DMS114 treated with DMSO at 0.1 percent for 48 hours (cell line): Measurements from ENCODE around the gene VIPR1.

ENCODE experiments used
- DNase-seq: peaks from one replicate; lab custom pipeline; 2025; ENCODE audit not compliant: unreplicated experiment; lab: John Stamatoyannopoulos, UW

Gene VIPR1

DNA sequence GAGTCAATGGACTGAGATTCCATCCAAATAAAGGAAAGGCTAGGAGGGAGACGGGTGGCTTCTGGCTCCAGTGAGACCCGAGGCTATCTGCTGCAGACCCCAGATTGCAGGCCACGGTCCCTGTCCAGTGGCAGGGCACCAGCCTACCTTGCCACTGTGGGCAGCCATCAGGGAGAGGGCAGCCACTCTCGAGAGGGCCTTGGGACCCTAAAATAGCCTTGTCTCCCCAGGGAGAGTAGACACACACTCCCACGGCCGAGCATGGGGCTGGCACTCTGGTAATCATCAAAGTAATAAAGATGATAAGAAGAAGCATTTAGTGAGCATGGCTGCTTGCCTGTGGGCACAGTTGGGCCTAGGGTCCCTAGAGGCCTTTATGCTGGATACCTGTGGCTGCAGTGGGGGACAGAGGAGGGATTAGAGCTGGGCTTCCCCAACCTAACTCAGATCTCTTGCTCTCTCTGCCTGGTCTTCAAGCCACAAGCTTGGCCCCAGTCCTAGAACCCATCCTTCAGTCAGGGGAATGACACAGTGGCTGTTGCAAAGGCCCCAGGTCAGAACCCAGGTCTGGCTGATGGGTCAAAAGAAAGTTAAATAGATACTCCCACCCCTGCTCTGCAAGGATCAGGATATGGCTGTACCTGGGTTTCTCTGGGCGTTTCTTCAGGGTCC, 9.2 kb upstream of the VIPR1 start:
- DNase-seq, result no peak

DNA sequence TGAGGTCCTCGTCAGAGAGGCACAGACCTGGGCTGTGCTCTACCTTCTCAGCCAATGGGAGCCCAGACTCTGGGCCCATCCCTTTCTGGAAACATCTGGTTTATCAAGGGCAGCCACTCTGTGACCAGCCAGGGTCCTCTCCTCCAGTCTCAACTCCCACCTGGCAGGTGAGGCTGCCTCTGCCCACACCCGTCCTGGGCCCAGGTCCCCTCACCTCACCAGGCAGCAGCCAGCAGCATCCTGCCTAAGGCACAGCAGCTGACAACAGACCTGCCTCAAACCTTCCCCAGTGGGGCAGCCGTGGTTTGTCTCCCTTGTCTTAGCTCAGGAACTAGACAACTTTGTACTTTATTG, 8.7 kb upstream of the VIPR1 start:
- no peak for DNase-seq

DNA sequence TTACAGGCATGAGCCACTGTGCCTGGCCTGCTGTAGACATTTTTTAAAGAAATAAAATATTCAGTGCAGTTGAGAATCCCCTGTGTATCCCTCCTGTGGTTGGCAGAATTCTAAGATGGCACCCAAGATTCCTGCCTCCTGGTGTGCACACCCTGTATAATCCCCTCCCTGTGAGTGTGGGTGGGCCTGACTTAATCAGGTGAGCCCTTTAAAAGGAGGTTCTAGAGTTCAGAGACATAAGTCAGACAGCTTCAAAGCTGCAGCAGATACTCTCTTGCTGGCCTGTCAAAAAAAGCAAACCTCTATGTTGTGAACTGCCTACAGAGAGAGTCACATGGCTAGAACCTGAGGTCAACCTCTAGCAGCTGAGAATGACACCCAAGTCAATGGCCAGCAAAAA, 7.0 kb upstream of the VIPR1 start:
- DNase-seq, result no peak

DNA sequence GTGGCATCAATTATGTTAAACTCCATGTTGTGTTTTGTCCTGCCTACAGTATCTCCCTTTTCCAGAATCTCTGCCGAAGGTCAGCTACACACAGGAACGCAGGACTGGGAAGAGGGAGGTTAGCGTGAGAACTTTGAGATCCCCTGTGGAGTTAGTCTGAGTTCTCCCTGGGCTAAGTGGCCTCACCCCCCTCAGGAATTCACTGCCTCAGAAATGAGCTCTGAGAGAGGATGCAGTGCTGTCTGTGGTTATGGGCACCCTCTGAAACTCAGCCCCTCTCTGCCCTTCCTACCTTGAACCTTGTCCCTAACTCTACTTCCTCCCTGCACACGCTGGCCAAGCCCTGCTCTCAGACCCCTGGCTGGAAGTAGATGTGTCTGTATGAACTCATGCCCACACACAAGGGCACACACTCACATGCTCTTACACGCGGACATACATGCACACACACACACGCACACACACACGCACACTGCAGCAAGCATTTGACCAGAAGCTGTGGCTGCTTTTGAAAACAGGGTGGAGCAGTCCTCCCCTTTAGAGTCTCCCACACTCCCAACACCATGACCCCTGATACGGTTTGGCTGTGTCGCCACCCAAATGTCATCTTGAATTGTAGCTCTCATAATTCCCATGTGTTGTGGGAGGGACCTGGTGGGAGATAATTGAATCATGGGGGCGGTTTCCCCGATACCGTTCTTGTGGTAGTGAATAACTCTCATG, 5.3 kb upstream of the VIPR1 start:
- no peak for DNase-seq

DNA sequence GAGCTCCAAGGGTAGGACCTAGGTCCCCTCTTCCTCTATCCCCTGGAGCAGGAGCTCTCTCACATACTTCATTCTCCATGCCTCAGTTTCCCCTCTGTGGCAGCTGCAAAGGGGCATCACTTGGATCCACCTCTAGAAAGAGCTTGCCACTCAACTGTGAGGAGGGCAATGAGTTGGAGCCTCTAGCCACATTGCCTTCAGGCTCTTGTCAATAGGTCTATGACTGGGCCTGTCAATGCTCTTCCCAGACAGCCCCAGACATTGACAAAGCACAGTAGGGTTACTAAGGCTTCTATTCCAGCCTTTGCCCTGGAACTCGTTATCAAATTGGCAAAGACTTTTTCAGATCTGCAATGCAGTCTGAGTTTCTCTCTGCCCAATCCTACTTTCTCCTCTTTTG, 4.4 kb upstream of the VIPR1 start:
- DNase-seq, result no peak

DNA sequence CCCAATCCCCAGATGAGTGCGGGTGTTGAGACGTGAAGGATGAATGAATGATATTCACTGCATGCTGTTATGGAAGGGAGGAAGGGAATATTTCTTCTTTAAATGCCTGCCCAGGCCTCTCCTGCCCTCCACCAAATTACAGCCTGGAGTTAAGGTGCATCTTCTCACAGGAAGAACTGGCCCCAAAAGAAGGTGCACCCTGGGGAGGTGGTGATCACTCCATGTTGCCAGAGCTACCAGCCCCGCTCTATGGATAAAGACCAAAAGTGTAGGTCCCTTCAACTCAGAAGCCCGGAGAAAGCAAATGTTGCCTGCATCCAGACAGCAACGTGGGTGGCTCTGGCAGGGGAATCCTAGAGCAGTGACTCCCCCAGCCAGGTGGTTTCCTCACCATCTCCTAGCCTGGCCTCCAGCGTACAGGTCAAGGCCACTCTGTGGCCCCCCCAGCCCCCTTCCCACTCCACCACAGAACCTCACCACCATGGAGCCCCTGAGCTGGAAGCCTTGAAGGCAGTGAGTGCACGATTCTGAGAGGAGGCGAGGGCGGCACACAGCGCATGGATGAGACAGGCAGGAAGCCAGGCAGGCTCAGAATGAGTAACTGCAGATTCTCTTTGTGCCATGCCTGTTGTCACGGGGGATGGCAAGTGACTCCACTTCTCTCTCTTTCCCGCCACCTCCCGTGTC, 3.5 kb upstream of the VIPR1 start:
- no peak for DNase-seq

DNA sequence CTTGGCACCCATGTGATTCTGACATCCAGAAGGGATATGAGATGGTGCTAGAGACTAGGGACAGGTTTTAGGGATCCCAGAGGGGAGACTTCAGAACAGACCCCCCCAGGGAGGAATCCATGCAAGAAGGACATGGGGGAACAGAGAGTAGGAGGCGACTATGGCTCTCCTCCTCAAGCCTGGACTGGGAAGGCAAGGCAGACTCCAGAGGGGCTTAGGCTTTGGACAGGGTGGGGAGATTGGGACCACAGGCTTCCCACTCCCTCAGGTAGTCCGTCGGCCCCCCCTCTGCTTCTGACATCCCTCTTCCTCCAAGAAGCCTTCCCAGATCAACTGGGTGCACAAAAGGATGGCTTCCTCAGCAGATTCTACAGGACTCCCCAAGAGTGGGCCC, 3.0 kb upstream of the VIPR1 start:
- no peak for DNase-seq

DNA sequence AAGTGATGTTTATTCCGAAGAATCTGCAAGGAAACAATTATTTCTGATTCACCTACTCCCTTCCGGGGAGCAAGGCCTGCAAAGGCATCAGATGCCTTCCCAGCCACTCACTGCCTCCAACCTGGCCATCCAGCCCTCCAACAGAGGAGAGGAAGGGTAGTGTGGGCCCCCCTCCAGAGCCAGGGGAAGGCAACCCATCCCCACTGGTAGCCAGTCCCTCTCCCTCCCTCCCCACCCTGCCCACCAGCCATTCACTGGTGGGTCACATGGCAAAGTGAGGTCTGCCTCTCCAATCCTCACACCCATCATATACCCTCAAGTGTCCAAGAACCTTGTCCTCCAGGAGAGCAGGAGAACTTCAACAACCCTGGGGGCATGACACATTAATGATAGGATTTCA, 2.4 kb upstream of the VIPR1 start:
- no peak for DNase-seq

DNA sequence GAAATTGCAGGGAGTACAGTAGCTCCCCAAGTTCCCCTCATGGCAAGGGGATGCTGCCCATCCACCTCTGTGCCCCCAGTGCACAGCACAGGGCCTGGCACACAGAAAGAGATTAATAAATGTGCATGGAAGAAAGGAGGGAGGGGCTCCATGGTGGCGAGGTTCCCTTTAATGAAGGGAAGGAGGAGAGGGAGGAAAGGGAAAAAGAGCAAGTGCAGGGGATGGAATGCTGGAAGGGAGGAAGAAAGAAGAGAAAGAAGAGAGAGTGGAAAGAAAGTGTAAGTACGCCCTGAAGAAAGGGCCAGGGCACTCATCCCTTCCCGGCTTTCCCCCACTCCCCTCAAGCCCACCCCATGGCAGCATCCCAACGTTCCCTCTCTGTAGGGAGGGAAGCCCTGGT, 1.5 kb upstream of the VIPR1 start:
- no peak for DNase-seq

DNA sequence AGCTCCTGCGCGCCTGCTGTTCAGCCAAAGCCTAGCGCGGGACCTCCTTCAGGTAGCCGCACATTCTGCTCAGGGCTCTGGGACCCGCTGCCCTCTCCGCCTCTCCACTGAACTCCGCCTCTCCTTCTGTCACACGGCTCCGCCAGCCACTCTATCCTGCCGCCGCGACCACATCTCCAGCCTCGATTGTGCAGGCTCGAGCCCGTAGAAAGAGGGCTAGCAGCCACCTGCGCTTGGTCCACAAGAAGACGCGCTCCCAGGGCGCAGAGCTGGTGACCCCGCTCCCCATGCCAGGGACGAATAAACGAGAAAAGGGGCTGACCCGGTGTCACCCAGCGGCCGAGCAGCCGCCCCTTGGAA, 1.1 kb upstream of the VIPR1 start:
- no peak for DNase-seq

DNA sequence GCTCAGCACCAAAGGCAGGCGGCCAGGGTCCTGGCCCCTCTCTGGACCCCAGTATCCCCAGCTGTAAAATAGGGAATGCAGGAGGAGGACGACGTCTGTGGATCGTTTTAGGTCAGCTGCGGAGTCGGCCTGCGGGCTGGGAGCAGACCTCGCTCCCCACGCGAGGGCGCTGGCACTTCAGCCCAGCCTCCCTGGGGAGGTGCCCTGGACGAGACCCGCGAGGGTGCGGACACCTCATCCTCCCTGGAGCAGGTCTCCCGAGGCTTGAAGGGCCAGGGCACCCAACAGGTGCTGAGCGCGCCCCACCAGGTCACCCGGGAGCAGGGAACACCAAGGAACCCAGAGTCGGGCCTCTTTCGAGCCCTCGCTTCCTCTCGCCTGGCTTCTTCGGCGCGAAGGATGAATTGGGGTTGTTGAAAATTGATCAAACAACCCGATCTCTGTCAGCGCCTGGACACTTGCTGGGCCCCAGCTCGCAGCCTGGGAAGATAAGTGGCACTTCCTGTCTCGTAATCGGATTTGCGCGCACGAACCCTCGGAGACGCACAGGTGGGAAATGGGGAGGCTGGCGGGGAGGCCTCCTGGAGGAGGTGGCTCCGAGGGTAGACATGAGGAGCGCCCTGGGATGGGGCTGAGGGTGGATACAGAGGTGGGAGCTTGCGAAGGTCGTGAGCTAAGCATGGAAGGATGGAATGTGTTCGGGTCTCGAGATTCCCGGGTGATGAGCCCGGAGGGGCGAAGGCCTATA, 588 bp upstream of the VIPR1 start:
- no peak for DNase-seq

DNA sequence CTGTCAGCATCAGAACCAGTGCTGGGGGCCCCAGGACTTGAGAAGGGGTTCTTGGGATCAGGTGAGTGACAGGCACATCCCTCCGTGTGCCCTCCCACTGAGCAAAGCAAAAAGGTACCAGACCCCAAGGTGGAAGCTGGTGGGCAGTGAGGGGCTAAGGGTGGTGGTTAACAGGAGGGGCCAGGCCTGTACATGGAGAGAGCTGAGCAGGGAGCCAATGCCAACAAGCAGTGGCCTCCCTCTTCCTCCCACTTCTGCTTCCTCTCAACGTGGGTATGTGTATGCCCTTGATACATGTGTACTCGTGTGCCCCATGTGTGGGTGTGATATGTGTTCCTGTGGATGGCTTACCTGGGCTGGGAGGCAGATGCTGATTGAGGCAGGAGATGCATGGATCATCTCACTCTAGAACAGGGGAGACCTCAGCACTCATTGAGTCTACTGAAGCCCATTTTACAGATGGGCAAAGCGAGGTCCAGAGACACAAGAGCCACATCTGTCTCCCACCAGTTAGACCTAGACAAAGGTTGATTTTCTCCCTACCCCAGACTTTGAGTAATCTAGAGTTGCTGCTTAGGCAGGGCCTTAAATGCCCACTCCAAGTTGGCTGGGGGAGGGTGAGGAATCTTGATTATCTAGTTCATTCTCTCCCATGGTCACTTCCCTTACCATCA, 945 bp downstream of the VIPR1 start:
- no peak for DNase-seq

DNA sequence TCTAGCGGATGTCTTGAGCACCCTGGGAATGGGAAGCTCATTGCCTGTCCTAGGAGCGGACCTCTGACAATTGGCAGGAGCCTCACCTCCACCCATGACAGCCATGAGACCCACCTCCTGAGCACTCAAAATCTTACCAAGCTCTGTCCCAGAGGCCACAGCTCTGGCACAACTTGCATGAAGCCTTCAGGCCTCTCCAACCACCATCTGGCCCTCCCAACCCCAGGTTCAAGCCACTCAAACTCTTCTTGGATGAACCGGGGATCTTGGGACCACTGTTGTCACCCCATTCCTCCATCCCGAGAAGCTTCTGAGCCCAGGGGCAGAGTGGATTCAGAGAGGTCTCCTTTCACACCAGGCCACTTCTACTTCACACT, 1.5 kb downstream of the VIPR1 start:
- no peak for DNase-seq

DNA sequence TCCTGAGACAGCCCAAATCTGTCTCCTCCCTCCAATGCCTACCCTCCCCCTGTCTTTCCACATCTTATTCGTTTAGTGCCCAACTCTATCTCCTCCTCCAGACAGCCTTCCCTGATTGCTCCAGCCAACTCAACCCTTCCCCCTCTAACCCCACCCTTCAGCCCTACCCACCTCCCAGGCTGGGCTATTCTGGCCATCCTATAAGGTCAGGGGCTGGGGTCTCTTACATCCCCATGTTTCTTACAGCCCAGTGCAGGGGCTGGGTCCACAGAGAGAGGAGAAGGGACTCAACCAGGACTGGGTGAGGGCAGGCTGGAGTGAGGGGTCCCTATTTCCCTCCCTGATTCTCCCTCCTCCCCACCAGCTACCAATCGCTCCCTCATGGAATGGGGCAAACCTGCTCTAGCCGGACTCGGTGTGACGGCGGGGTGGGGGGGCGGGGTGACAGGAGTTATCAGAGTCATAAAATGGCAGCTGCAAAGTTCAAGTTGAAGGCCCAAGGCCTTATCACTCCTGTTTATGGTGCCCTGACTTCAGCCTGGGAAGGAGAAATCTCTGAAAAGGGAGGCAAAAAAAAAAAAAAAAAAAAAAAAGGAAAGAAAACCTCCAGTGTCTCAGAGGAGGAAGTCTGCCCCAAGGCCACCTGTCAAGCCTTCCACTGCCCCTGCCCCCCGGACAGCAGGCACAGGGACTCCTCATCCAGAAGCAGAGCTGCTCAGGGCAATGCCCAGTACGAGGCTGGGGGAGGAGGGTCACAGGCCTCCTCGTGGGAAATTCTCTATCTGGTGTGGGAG, 2.1 kb downstream of the VIPR1 start:
- no peak for DNase-seq

DNA sequence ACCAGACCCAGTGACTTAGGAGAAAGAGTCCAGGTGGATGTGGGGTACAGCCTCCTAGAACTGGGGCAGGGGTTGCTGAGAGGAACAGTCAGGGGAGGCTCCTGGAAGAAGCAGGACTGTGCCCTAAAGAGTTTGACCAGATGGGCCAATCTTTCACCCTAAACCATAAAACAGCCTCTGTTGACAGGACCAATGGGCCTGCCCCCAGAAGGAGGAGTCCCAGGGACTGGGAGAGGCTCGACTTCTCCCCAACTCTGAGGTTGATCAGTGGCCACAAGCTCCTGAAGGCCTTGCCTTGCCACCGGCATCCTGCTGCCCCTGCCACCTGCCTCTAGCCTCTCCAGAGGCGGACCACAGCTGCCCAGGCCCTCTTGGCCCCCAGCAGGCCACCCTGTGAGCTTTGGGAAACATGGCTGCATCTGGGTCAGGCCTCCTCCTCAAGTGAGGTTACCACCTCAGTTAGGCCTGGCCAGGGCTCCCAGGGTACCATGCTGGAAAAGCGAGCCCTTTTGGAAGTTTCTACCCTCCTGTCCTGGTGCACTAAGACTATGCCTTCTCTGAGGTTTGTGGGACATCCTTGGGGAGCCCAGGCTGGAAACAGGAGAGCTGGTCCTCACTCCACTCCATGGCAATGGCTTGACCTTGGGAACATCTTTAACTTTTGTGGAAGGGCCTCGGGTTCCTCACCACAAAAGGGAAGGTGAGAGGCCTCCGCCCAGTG, 2.8 kb downstream of the VIPR1 start:
- DNase-seq, result no peak

DNA sequence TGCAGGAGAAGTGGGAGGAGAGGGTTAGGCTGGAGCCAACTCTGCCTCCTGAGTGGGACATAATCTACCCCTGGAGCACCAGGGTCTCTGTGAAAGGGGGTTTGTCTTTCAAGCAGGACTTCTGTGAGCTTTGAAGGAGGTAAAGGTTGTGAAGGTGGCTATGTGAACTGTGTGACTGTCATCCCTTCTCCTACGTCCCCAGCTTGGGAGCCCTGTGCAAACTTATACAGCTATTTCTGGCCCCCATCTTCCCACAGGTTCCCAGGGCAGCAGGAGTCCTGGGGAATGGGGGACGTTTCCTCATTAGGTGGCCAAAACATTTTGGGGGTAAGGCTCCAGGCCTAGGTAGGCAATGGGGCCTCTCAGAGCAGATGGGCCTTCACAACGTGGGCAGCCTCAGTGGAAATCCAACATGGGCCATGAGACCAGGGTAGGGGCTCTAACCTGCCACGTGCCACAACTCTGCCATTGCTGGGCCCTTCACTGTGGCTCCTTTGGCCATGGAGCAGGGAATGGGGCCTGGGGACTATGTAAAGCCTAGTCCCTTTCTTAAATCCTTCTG, 3.5 kb downstream of the VIPR1 start:
- no peak for DNase-seq

DNA sequence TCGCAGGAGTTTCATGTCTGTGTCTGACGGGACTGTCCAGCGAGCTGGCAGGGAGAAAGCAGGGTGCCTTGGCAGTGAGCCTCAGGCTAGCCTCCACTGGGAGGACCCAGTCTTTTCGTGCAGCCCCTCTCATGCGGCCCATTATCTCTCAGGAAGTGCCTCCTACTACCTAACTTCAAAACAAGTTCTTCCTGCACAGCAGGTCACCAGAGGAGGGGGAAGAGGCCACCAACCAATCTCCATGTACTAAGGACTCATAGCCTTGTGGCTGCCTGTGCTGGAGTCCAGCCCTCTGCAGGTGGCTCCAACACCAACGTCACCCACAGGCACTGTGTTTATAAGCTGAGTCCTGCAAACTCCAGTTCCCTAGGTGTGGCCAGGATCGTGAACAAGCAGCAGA, 4.8 kb downstream of the VIPR1 start:
- no peak for DNase-seq

DNA sequence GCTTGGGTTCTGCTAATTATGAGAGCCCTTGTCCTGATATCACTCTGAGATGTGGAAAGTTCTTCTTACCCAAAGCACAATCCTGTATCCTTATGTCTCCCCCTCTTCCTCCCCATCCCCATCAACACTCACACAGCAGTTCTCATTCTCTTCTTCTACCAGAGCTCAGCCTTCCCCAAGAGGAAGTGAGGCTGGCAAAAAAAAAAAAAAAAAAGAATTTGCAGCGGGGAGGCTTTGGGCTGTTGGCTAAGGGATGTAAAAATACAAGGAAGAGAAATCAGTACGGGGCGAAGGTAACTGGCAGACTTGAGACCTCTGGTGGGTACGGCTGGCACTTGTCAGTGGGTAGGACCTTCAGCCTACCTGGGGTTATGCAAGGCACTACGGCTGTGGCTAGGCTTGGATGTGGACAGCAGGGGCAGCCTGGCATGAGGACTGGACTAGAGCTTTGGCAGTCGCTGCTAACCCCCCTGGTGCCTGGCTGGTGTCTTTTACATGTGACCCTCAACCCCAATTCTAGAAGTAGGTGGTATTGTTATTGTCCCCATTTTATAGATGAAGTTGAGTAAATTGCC, 5.4 kb downstream of the VIPR1 start:
- DNase-seq, result no peak

DNA sequence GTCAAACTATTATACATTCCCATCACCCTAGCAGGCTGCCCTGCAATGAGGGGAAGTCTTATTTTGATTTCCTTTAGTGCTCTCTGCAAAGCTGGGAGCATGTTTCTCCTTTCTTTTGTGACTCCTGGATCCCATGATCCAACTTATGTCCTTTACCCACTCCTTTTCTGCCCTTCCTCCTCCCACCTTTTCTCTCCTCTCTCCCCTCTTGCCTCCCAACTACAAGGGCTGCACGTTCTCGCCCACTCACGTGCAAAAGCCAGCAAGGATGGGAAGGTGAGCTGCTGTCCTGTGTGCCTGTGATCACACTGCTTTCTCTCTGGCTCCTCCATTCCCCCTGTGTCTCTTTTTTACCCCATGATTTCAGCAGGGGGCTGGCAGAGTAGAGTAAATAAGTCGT, 6.1 kb downstream of the VIPR1 start:
- no peak for DNase-seq
